Measurements from ENCODE around the gene B4GALT3. TPM values are rescaled to one million over a fixed set of nuclear protein-coding genes. Genes with fewer than 3 reads are reported as not detected.

B4GALT3 gene
- total RNA-seq, 1 donor from 2014 or later: 9.5 TPM

GRCh38 chr1:161195171-161195570 is 17.9 kb upstream of the B4GALT3 start:
- no peak for TF ChIP-seq EZH2phosphoT487 (IDR thresholded peaks at IDR 0.05)
- no peak for TF ChIP-seq EZH2 (IDR thresholded peaks at IDR 0.05)
- Histone ChIP-seq H3K9ac (no peak overlapping the region), H3F3A (ENCODE audit: low read depth) (peaks cover 27% of the 10 kb centered on the region), H3K4me2 (no peak overlapping the region), H3K36me3 (no peaks in the 10 kb centered on the region), H3K4me1 (peaks cover 41% of the 10 kb centered on the region), H3K79me2 (ENCODE audit: low read depth) (no peaks in the 10 kb centered on the region), H2AFZ (replicated peaks) (no peak overlapping the region), H3K27me3 (no peaks in the 10 kb centered on the region), H3K27ac (no peak overlapping the region), H4K20me1 (ENCODE audit: low read depth) (no peaks in the 10 kb centered on the region), H3K4me3 (no peak overlapping the region), H3K9me3 (ENCODE audit: low read depth) (no peaks in the 10 kb centered on the region)
- no peak for DNase-seq (ENCODE audit: low spot score)
- H3K4me1 Mint-ChIP-seq: peaks cover 48% of the 10 kb centered on the region
- no peak overlapping the region for H3K4me3 Mint-ChIP-seq
- no peak overlapping the region for H3K27ac Mint-ChIP-seq
- H3K27me3 Mint-ChIP-seq (ENCODE audit: insufficient read depth, low read depth): peaks cover 8% of the 10 kb centered on the region
- no peaks in the 10 kb centered on the region for H3K36me3 Mint-ChIP-seq
- no peaks in the 10 kb centered on the region for H3K9me3 Mint-ChIP-seq

- peaks cover 15% of the 10 kb centered on the region for H3K27me3 Mint-ChIP-seq (ENCODE audit: insufficient read depth, low read depth)
- Histone ChIP-seq H4K20me1 (ENCODE audit: low read depth) (no peaks in the 10 kb centered on the region), H3K79me2 (ENCODE audit: low read depth) (no peaks in the 10 kb centered on the region), H3K4me2 (no peak overlapping the region), H3K9ac (no peak overlapping the region), H3K9me3 (ENCODE audit: low read depth) (no peaks in the 10 kb centered on the region), H3K27me3 (no peaks in the 10 kb centered on the region), H3K27ac (no peak overlapping the region), H2AFZ (replicated peaks) (no peak overlapping the region), H3K4me1 (peaks cover 26% of the 10 kb centered on the region), H3K36me3 (no peaks in the 10 kb centered on the region), H3K4me3 (no peak overlapping the region), H3F3A (ENCODE audit: low read depth) (peaks cover 14% of the 10 kb centered on the region)
- H3K9me3 Mint-ChIP-seq: no peaks in the 10 kb centered on the region
- no peaks in the 10 kb centered on the region for H3K36me3 Mint-ChIP-seq
- no peak for DNase-seq (ENCODE audit: low spot score)
- H3K4me3 Mint-ChIP-seq: no peak overlapping the region
- H3K4me1 Mint-ChIP-seq: peaks cover 35% of the 10 kb centered on the region
- no peak for TF ChIP-seq EZH2 (IDR thresholded peaks at IDR 0.05)
- TF ChIP-seq CTCF (IDR thresholded peaks at IDR 0.05): no peak
- no peak for TF ChIP-seq EZH2phosphoT487 (IDR thresholded peaks at IDR 0.05)
- no peak overlapping the region for H3K27ac Mint-ChIP-seq
These were observed 16.4 kb upstream of the B4GALT3 start for GRCh38 chr1:161193561-161194235.

GRCh38 chr1:161192476-161193465 is 15.5 kb upstream of the B4GALT3 start:
- Mint-ChIP-seq H3K27me3 (ENCODE audit: insufficient read depth, low read depth) (peaks cover 18% of the 10 kb centered on the region), H3K27ac (peak overlapping the region; percentile 72), H3K4me1 (peaks cover 25% of the 10 kb centered on the region), H3K9me3 (no peaks in the 10 kb centered on the region), H3K4me3 (no peak overlapping the region), H3K36me3 (no peaks in the 10 kb centered on the region)
- Histone ChIP-seq H3K4me3 (no peak overlapping the region), H4K20me1 (ENCODE audit: low read depth) (no peaks in the 10 kb centered on the region), H3K27ac (no peak overlapping the region), H2AFZ (replicated peaks) (peak overlapping the region; percentile 35), H3K9ac (no peak overlapping the region), H3K4me1 (peaks cover 17% of the 10 kb centered on the region), H3K27me3 (no peaks in the 10 kb centered on the region), H3K4me2 (no peak overlapping the region), H3F3A (ENCODE audit: low read depth) (peaks cover 5% of the 10 kb centered on the region), H3K9me3 (ENCODE audit: low read depth) (no peaks in the 10 kb centered on the region), H3K36me3 (no peaks in the 10 kb centered on the region), H3K79me2 (ENCODE audit: low read depth) (no peaks in the 10 kb centered on the region)
- DNase-seq (ENCODE audit: low spot score): peak; percentile 81
- TF ChIP-seq EZH2phosphoT487 (IDR thresholded peaks at IDR 0.05): no peak
- peak; percentile 88 for TF ChIP-seq CTCF (IDR thresholded peaks at IDR 0.05)
- TF ChIP-seq EZH2 (IDR thresholded peaks at IDR 0.05): no peak

Measured in neural progenitor cell (in vitro differentiated cells).